NB4 (cell line): Measurements from ENCODE around the gene TNNC1.

Experiments
- CTCF ChIP-seq: IDR thresholded peaks from one replicate; pipeline ENCODE4 v1.5.1; 2012; ENCODE audit warnings: low read depth, low read length
- MAX ChIP-seq: IDR thresholded peaks from 2 replicates; pipeline ENCODE4 v1.6.1; 2011; ENCODE audit warnings: low read depth, low read length
- MYC ChIP-seq: IDR thresholded peaks from 2 replicates; pipeline ENCODE4 v1.6.1; 2011; ENCODE audit warnings: low read depth, low read length
- POLR2A ChIP-seq: IDR thresholded peaks from 2 replicates; pipeline ENCODE4 v1.6.1; 2011; ENCODE audit warnings: mild to moderate bottlenecking; ENCODE audit not compliant: insufficient read length; ENCODE audit errors: extremely low read depth

GRCh38 chr3:52408466-52408865 lies 45.4 kb downstream of the TNNC1 start:
- no peak for TF ChIP-seq CTCF
- no peak for TF ChIP-seq MAX
- no peak for TF ChIP-seq POLR2A
- TF ChIP-seq MYC = no peak
